ENCODE measurements around the gene TEPSIN.

DNA sequence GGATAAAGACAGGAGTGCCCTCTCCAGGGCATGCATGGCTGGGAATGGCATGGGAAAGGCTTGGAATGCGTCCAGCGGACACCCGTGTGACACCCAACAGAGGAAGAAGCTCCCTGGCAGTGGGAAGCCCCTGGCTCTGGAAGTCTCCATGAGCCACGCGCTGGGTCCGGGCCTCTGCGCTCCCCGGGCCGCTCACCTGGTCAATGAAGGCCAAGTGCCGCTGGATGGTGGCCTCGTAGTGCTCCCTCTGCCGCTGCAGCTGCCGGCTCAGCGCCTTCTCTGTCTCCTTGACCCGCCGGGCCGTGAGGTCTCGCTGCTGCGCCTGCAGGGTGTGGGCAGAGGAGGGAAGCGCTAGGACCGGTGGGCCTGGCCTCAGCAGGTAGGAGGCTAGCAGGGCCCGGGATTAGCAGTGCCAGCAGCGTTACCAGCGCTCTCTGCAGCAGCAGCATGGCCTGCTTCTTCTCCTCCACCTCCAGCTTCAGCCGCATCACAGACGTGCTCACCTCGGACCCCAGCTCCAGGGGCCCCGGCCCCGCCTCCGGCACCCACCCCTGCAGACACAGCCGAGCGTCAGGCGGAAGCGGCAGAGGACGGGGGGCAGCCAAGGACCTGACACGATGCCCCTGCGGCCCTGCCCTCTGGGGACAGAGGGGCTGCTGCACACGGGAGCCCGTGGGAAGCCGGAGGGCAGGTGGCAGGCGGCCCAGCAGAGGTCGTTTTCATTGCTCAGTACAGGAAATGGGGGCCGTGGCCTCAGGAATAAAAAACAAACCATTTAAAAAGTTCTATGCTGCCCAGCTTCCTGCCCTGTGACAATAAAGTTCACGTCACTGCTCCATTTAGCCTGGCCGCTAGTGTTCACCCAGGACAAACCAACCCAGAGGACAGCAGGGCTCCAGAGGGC, 42.1 kb downstream of the TEPSIN start:
- TF ChIP-seq, protein P1, sequence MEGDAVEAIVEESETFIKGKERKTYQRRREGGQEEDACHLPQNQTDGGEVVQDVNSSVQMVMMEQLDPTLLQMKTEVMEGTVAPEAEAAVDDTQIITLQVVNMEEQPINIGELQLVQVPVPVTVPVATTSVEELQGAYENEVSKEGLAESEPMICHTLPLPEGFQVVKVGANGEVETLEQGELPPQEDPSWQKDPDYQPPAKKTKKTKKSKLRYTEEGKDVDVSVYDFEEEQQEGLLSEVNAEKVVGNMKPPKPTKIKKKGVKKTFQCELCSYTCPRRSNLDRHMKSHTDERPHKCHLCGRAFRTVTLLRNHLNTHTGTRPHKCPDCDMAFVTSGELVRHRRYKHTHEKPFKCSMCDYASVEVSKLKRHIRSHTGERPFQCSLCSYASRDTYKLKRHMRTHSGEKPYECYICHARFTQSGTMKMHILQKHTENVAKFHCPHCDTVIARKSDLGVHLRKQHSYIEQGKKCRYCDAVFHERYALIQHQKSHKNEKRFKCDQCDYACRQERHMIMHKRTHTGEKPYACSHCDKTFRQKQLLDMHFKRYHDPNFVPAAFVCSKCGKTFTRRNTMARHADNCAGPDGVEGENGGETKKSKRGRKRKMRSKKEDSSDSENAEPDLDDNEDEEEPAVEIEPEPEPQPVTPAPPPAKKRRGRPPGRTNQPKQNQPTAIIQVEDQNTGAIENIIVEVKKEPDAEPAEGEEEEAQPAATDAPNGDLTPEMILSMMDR (IDR thresholded peaks at IDR 0.05), result no peak
- TF ChIP-seq POLR2A (IDR thresholded peaks at IDR 0.05), result no peak
